HepG2 (cell line): ENCODE results near the gene NAXD.

Experiments used
- CTCF ChIP-seq: sonication (generic); formaldehyde crosslinking; IDR thresholded peaks from 2 replicates; pipeline ENCODE4 v1.5.0; 2020; ENCODE audit warnings: mild to moderate bottlenecking, missing genetic modification reagents, moderate library complexity
- ETV6 ChIP-seq: sonication (generic); formaldehyde crosslinking; conservative IDR thresholded peaks from 2 replicates; pipeline ENCODE4 v1.4.0; 2020; ENCODE audit warnings: missing genetic modification reagents
- NFE2L1 ChIP-seq: sonication (generic); formaldehyde crosslinking; IDR thresholded peaks from 2 replicates; pipeline ENCODE4 v1.4.0; 2020; ENCODE audit warnings: missing genetic modification reagents, mild to moderate bottlenecking, borderline replicate concordance
- NR2F6 ChIP-seq, 2 experiments: IDR thresholded peaks; 2 replicates each; pipeline ENCODE4 v1.6.1; 2016; ENCODE audit warnings: antibody characterized with exemption in 1 of 2, mild to moderate bottlenecking in 1 of 2
- NR3C1 ChIP-seq: sonication (generic); formaldehyde crosslinking; IDR thresholded peaks from 2 replicates; pipeline ENCODE4 v1.4.0; 2020; ENCODE audit warnings: missing genetic modification reagents
- PBX3 ChIP-seq: sonication (generic); formaldehyde crosslinking; IDR thresholded peaks from 2 replicates; pipeline ENCODE4 v1.8.1; 2023; ENCODE audit warnings: missing genetic modification reagents, inconsistent platforms, borderline replicate concordance
- POLR2A ChIP-seq, 2 experiments: IDR thresholded peaks; 2 replicates each; pipeline ENCODE4 v1.6.1; 2011; ENCODE audit warnings: low read depth in 2 of 2, low read length in 2 of 2, mild to moderate bottlenecking in 1 of 2, moderate library complexity in 1 of 2; ENCODE audit not compliant: insufficient read depth in 1 of 2
- RAD21 ChIP-seq: fragments of 450-650 bp; formaldehyde crosslinking; IDR thresholded peaks from 2 replicates; pipeline ENCODE4 v1.5.0; 2020; ENCODE audit warnings: mild to moderate bottlenecking
- REL ChIP-seq: sonication (generic); formaldehyde crosslinking; conservative IDR thresholded peaks from 2 replicates; pipeline ENCODE4 v1.8.0; 2022; ENCODE audit warnings: mild to moderate bottlenecking, missing genetic modification reagents, moderate library complexity
- SMC3 ChIP-seq: IDR thresholded peaks from 2 replicates; pipeline ENCODE4 v1.6.1; 2011; ENCODE audit warnings: low read length, improper control_type of control experiment
- TP53 ChIP-seq: sonication (generic); formaldehyde crosslinking; conservative IDR thresholded peaks from 2 replicates; pipeline ENCODE4 v1.4.0; 2020; ENCODE audit warnings: missing genetic modification reagents
- ZBTB26 ChIP-seq: IDR thresholded peaks from 2 replicates; pipeline ENCODE4 v1.6.1; 2016; ENCODE audit warnings: missing compliant biosample characterization, missing genetic modification reagents, borderline replicate concordance
- ZNF407 ChIP-seq: sonication (generic); formaldehyde crosslinking; IDR thresholded peaks from one replicate; pipeline ENCODE4 v1.5.1; 2020; ENCODE audit warnings: mild to moderate bottlenecking, missing genetic modification reagents; ENCODE audit errors: not compliant biosample characterization

GRCh38 chr13:110582421-110582954 lies 32.9 kb upstream of the NAXD start:
- TF ChIP-seq PBX3 (CRISPR knock-in tag), result no peak
- TF ChIP-seq NFE2L1 (CRISPR knock-in tag), result no peak
- TF ChIP-seq NR3C1, result no peak
- no peak for TF ChIP-seq RAD21 (CRISPR knock-in tag)
- TF ChIP-seq ZBTB26, result no peak
- no peak for TF ChIP-seq NR2F6 (IDR thresholded peaks at IDR 0.05)
- no peak for TF ChIP-seq NR2F6 (CRISPR knock-in tag; IDR thresholded peaks at IDR 0.05)
- TF ChIP-seq TP53 (CRISPR knock-in tag), result no peak
- TF ChIP-seq CTCF (CRISPR knock-in tag), result no peak
- TF ChIP-seq ETV6 (CRISPR knock-in tag), result no peak
- no peak for TF ChIP-seq ZNF407
- TF ChIP-seq SMC3, result no peak
- TF ChIP-seq POLR2A (IDR thresholded peaks at IDR 0.05; ENCODE audit: insufficient read depth in 1 of 2, low read depth in 2 of 2, low read length in 2 of 2), result no peak
- no peak for TF ChIP-seq REL
